Measurements from ENCODE around the gene IRF4.

DNA sequence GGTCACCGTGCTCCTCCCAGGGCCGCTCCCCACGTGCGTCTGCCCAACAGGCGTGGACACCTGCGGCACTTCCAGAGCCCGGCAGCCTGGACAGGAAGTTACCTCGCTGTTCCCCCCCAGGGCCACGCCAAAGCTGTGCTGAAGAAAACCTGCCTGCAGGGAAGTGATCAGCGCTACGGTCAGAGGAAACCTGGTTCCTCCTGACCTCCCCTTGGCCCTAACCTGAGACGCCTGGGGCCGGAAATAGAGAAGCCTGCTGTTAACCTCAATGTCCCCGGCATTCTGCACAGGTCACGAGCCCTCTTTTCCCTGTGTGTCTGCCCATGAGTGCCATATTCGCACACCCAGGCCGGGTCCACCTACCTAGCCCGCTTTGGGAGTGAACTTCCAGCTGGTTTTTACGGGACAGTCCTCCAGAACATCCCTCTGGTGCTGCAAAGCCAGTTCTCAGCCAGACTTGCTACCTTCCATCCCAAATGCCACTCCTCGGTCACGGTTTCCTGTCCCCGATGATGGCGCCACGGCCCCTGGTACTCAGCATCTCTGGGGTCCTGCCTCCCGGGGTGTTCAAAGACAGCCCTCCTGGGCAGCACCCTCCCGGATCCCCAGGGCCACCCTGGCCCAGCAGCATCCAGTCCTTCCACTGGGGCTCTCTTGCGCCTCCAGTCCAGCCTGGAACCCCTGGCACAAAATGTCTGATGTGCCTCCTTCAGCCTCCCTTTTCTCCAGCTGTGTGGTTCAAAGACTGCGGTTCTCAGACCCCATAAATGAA lies 12.0 kb upstream of the IRF4 start:
- no peak for TF ChIP-seq ZFP3 (CRISPR knock-in tag; IDR thresholded peaks at IDR 0.05)
- TF ChIP-seq ZFP30 (CRISPR knock-in tag; IDR thresholded peaks at IDR 0.05), result no peak
- TF ChIP-seq RARB (CRISPR knock-in tag; IDR thresholded peaks at IDR 0.05), result no peak

Measured in SK-N-SH treated with all-trans-retinoic acid at 6 μM for 48 hours (cell line).